Vagina (tissue), 2 donors: ENCODE results near the gene ACY1. TPM values are rescaled to one million over a fixed set of nuclear protein-coding genes. Genes with fewer than 3 reads are reported as not detected.
A peak's percentile ranks its signal among the peaks of the same experiment; 100 is the strongest.
"Not testable (repeated sequence)": the region's sequence is repeated elsewhere in the genome, so short reads cannot be mapped to it uniquely, and the experiment has no call there.

ENCODE experiments used
- DNase-seq, 2 donors: peaks; one replicate each; pipeline ENCODE4 v3.0.0-alpha.2; 2017; ENCODE audit errors: extremely low spot score in 2 of 2
- H3K27ac ChIP-seq: fragments of 200-600 bp; sonication (generic); one replicate; pipeline ENCODE4 v1.5.1; 2019
- H3K27me3 ChIP-seq: fragments of 200-600 bp; sonication (generic); one replicate; pipeline ENCODE4 v1.5.1; 2019
- H3K36me3 ChIP-seq, 2 donors: fragments of 200-600 bp; sonication (generic); one replicate each; pipeline ENCODE4 v1.5.1; 2017 to 2019
- H3K4me1 ChIP-seq: fragments of 200-600 bp; sonication (generic); one replicate; pipeline ENCODE4 v1.5.1; 2019
- H3K4me3 ChIP-seq, 2 donors: fragments of 200-600 bp; sonication (generic); 1 replicate in 1 of 2; 2 replicates in 1 of 2; pipeline ENCODE4 v1.5.1; 2016 to 2019
- H3K9me3 ChIP-seq: fragments of 200-600 bp; sonication (generic); one replicate; pipeline ENCODE4 v1.5.1; 2019
- CTCF ChIP-seq, 3 experiments: fragments of 450-650 bp in 2 of 3; fragments of 200-600 bp in 1 of 3; sonication (generic) in 1 of 3; IDR thresholded peaks; one replicate each; pipeline ENCODE4 v1.5.1; 2017 to 2019; ENCODE audit warnings: antibody characterized with exemption in 3 of 3, mild to moderate bottlenecking in 2 of 3, moderate library complexity in 2 of 3
- POLR2A ChIP-seq, 2 donors: fragments of 450-650 bp; IDR thresholded peaks; one replicate each; pipeline ENCODE4 v1.6.1; 2017; ENCODE audit warnings: antibody characterized with exemption in 2 of 2, mild to moderate bottlenecking in 2 of 2, moderate library complexity in 2 of 2
- POLR2AphosphoS5 ChIP-seq, 2 donors: sonication (generic); formaldehyde crosslinking; IDR thresholded peaks; one replicate each; pipeline ENCODE4 v1.9.0; 2017; ENCODE audit warnings: antibody characterized with exemption in 2 of 2, mild to moderate bottlenecking in 2 of 2, low read depth in 1 of 2; ENCODE audit not compliant: insufficient read depth in 1 of 2
- intact Hi-C: fragments of 100-400 bp; cut with DNase I; formaldehyde crosslinking; loops from one replicate; pipeline ENCODE4 v1.15.1; 2023
- total RNA-seq: library from RNA; depleted of rRNA; stranded (reverse); fragments of >200 nt; gene quantifications from one replicate; pipeline ENCODE4 v1.2.3, GENCODE V29; 2016

The ACY1 gene
- total RNA-seq, 1 donor from 2014 or later: 29.7 TPM

- no peak for DNase-seq
- Histone ChIP-seq H3K27ac (no peak overlapping the region), H3K4me1 (peaks cover 17% of the 10 kb centered on the region), H3K4me3 (no peak overlapping the region), H3K9me3 (no peaks in the 10 kb centered on the region), H3K27me3 (no peaks in the 10 kb centered on the region), H3K36me3 (peaks cover 0 to 4% of the 10 kb centered on the region in 2 donors)
- intact Hi-C loops: no loop called here
- TF ChIP-seq POLR2A (IDR thresholded peaks at IDR 0.05) (no peak), CTCF (IDR thresholded peaks at IDR 0.05) (no peak), POLR2AphosphoS5 (IDR thresholded peaks at IDR 0.05; ENCODE audit: insufficient read depth in 1 of 2, low read depth in 1 of 2) (no peak)
These were observed 5.2 kb downstream of the ACY1 start for GRCh38 chr3:51988286-51989146.

- H3K27ac ChIP-seq, DNase-seq, H3K9me3 ChIP-seq, intact Hi-C loops, H3K4me3 ChIP-seq, H3K27me3 ChIP-seq: not testable (repeated sequence)
- Histone ChIP-seq H3K36me3 (peaks cover 0 to 17% of the 10 kb centered on the region in 2 donors), H3K4me1 (peaks cover 28% of the 10 kb centered on the region)
These were observed 7.2 kb downstream of the ACY1 start for GRCh38 chr3:51990501-51990971.

- Histone ChIP-seq H3K36me3 (peaks cover 0 to 17% of the 10 kb centered on the region in 2 donors), H3K27me3 (no peaks in the 10 kb centered on the region), H3K27ac (no peak overlapping the region), H3K9me3 (no peaks in the 10 kb centered on the region), H3K4me3 (no peak overlapping the region), H3K4me1 (peaks cover 28% of the 10 kb centered on the region)
- DNase-seq: no peak
- intact Hi-C loops: no loop called here
- no peak for TF ChIP-seq POLR2A (IDR thresholded peaks at IDR 0.05)
- TF ChIP-seq POLR2AphosphoS5 (IDR thresholded peaks at IDR 0.05; ENCODE audit: insufficient read depth in 1 of 2, low read depth in 1 of 2): no peak
- TF ChIP-seq CTCF (IDR thresholded peaks at IDR 0.05): no peak
These were observed 8.8 kb downstream of the ACY1 start for GRCh38 chr3:51992017-51992682.

GRCh38 chr3:51993657-51994056, 10.3 kb downstream of the ACY1 start:
- Histone ChIP-seq H3K4me1 (peaks cover 28% of the 10 kb centered on the region), H3K36me3 (peaks cover 0 to 17% of the 10 kb centered on the region in 2 donors)
- H3K9me3 ChIP-seq, H3K4me3 ChIP-seq, H3K27ac ChIP-seq, H3K27me3 ChIP-seq, DNase-seq, intact Hi-C loops: not testable (repeated sequence)

- Histone ChIP-seq H3K27ac (peak overlapping the region; percentile 89), H3K9me3 (no peaks in the 10 kb centered on the region), H3K36me3 (peaks cover 0 to 17% of the 10 kb centered on the region in 2 donors), H3K4me1 (peaks cover 28% of the 10 kb centered on the region), H3K4me3 (peak overlapping the region; percentile 77 to 85), H3K27me3 (no peaks in the 10 kb centered on the region)
- TF ChIP-seq POLR2AphosphoS5 (IDR thresholded peaks at IDR 0.05; ENCODE audit: insufficient read depth in 1 of 2, low read depth in 1 of 2) (no peak), CTCF (IDR thresholded peaks at IDR 0.05) (no peak), POLR2A (IDR thresholded peaks at IDR 0.05) (no peak)
- intact Hi-C loops: no loop called here
- DNase-seq: no peak
These were observed 11.2 kb downstream of the ACY1 start for GRCh38 chr3:51994530-51994929.
